HepG2 (cell line): ENCODE measurements around the gene KRTAP10-5. TPM values are rescaled to one million over a fixed set of nuclear protein-coding genes. Genes with fewer than 3 reads are reported as not detected.

Experiments
- GLI4 ChIP-seq: sonication (generic); formaldehyde crosslinking; IDR thresholded peaks from 2 replicates; pipeline ENCODE4 v1.5.1; 2020; ENCODE audit warnings: missing genetic modification reagents, mild to moderate bottlenecking, moderate library complexity, borderline replicate concordance
- GMEB1 ChIP-seq: sonication (generic); formaldehyde crosslinking; IDR thresholded peaks from 2 replicates; pipeline ENCODE4 v1.5.1; 2020; ENCODE audit warnings: missing genetic modification reagents, mild to moderate bottlenecking, borderline replicate concordance
- HNRNPUL1 ChIP-seq: fragments of 200-400 bp; formaldehyde crosslinking; IDR thresholded peaks from 2 replicates; pipeline ENCODE4 v1.6.1; 2017; ENCODE audit warnings: low read depth, mild to moderate bottlenecking, low read length, moderate library complexity
- MXI1 ChIP-seq: IDR thresholded peaks from 3 replicates; pipeline ENCODE4 v1.6.1; 2012; ENCODE audit warnings: low read depth, low read length, inconsistent platforms, borderline replicate concordance
- NFYB ChIP-seq: sonication (generic); formaldehyde crosslinking; IDR thresholded peaks from 2 replicates; pipeline ENCODE4 v1.4.0; 2020; ENCODE audit warnings: missing genetic modification reagents
- SMARCE1 ChIP-seq: fragments of 450-650 bp; IDR thresholded peaks from 2 replicates; pipeline ENCODE4 v1.6.1; 2017; ENCODE audit warnings: borderline replicate concordance
- SP2 ChIP-seq: sonication (generic); formaldehyde crosslinking; IDR thresholded peaks from 2 replicates; pipeline ENCODE4 v1.5.1; 2020; ENCODE audit warnings: mild to moderate bottlenecking, missing genetic modification reagents
- ZFP82 ChIP-seq: sonication (generic); formaldehyde crosslinking; IDR thresholded peaks from 2 replicates; pipeline ENCODE4 v1.5.1; 2020; ENCODE audit warnings: mild to moderate bottlenecking, missing genetic modification reagents, borderline replicate concordance
- ZNF234 ChIP-seq: sonication (generic); formaldehyde crosslinking; conservative IDR thresholded peaks from 2 replicates; pipeline ENCODE4 v1.5.1; 2020; ENCODE audit warnings: mild to moderate bottlenecking, missing genetic modification reagents
- polyA plus RNA-seq, 8 experiments: library from polyadenylated mRNA; depleted of rRNA in 3 of 8; stranded (reverse) in 7 of 8; unstranded in 1 of 8; fragments of >200 nt; fragmentation: Illumina TruSeq in 4 of 8; extraction: Trizol in 4 of 8; gene quantifications; 2 replicates each; pipeline versions ENCODE4 v1.2.1 to v1.2.3, GENCODE V29; 2011 to 2016; ENCODE audit warnings: low read depth in 4 of 8, missing spikeins in 1 of 8, mixed read lengths in 1 of 8; ENCODE audit not compliant: insufficient read depth in 1 of 8
- total RNA-seq, 5 experiments: library from RNA; depleted of rRNA; stranded (reverse); fragments of >200 nt; fragmentation: Illumina TruSeq; extraction: Trizol; gene quantifications; 2 replicates each; pipeline ENCODE4 v1.2.3, GENCODE V29; 2016; ENCODE audit warnings: low read depth in 1 of 5
- TF ChIP-seq, protein P1 (sequence below): sonication (generic); formaldehyde crosslinking; IDR thresholded peaks from 2 replicates; pipeline ENCODE4 v1.4.0; 2020; ENCODE audit warnings: mild to moderate bottlenecking, missing genetic modification reagents
- TF ChIP-seq, protein P2 (sequence below): sonication (generic); formaldehyde crosslinking; IDR thresholded peaks from 2 replicates; pipeline ENCODE4 v1.5.1; 2020; ENCODE audit warnings: missing genetic modification reagents, mild to moderate bottlenecking, borderline replicate concordance
- TF ChIP-seq, protein P3 (sequence below): IDR thresholded peaks from 2 replicates; pipeline ENCODE4 v1.6.1; 2016; ENCODE audit warnings: missing compliant biosample characterization, missing genetic modification reagents, borderline replicate concordance
- TF ChIP-seq, protein P4 (sequence below): IDR thresholded peaks from 2 replicates; pipeline ENCODE4 v1.6.1; 2016; ENCODE audit warnings: low read depth, missing genetic modification reagents, missing compliant biosample characterization
- TF ChIP-seq, protein P5 (sequence below): IDR thresholded peaks from 2 replicates; pipeline ENCODE4 v1.6.1; 2016

The KRTAP10-5 gene
- total and polyA plus RNA-seq, 2 of the 13 experiments (the other 11 are each of a cell fraction or from before 2014, with no cell fraction given) = not detected

DNA sequence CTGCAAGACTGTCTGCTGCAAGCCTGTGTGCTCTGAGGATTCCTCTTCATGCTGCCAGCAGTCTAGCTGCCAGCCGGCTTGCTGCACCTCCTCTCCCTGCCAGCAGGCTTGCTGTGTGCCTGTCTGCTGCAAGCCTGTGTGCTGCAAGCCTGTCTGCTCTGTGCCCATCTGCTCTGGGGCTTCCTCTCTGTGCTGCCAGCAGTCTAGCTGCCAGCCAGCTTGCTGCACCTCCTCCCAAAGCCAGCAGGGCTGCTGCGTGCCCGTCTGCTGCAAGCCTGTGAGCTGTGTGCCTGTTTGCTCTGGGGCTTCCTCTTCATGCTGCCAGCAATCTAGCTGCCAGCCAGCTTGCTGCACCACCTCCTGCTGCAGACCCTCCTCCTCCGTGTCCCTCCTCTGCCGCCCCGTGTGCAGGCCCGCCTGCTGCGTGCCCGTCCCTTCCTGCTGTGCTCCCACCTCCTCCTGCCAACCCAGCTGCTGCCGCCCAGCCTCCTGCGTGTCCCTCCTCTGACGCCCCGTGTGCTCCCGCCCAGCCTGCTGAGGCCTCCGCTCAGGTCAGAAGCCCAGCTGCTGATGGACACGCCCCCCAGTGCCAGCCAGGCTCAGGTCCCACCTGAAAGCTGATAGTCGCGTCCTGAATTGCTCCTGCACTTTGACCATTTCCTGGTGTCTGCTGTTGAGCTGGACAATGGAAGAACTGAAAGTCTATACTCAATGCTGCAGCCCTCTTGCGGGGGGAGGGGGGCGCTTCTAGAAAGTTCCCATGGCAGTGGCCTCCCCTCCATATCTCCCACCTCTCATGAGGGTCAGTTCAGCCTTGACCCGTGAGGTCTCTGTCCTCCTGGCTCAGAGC lies 5.7 kb downstream of the KRTAP10-5 start (continued):
- TF ChIP-seq, protein P1, sequence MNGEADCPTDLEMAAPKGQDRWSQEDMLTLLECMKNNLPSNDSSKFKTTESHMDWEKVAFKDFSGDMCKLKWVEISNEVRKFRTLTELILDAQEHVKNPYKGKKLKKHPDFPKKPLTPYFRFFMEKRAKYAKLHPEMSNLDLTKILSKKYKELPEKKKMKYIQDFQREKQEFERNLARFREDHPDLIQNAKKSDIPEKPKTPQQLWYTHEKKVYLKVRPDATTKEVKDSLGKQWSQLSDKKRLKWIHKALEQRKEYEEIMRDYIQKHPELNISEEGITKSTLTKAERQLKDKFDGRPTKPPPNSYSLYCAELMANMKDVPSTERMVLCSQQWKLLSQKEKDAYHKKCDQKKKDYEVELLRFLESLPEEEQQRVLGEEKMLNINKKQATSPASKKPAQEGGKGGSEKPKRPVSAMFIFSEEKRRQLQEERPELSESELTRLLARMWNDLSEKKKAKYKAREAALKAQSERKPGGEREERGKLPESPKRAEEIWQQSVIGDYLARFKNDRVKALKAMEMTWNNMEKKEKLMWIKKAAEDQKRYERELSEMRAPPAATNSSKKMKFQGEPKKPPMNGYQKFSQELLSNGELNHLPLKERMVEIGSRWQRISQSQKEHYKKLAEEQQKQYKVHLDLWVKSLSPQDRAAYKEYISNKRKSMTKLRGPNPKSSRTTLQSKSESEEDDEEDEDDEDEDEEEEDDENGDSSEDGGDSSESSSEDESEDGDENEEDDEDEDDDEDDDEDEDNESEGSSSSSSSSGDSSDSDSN (CRISPR knock-in tag) = 0 out of 2 replicates have a peak, but pooled peaks have one; percentile 25
- TF ChIP-seq GMEB1 (CRISPR knock-in tag) (peak; percentile 56; the same call in 1 of the 2 replicates), NFYB (CRISPR knock-in tag) (no peak), MXI1 (0 out of 3 replicates have a peak, but pooled peaks have one; percentile 58), GLI4 (CRISPR knock-in tag) (0 out of 2 replicates have a peak, but pooled peaks have one; percentile 57), HNRNPUL1 (no peak), SMARCE1 (no peak), SP2 (CRISPR knock-in tag) (no peak), ZFP82 (CRISPR knock-in tag) (no peak), ZNF234 (CRISPR knock-in tag) (no peak)
- TF ChIP-seq, protein P2, sequence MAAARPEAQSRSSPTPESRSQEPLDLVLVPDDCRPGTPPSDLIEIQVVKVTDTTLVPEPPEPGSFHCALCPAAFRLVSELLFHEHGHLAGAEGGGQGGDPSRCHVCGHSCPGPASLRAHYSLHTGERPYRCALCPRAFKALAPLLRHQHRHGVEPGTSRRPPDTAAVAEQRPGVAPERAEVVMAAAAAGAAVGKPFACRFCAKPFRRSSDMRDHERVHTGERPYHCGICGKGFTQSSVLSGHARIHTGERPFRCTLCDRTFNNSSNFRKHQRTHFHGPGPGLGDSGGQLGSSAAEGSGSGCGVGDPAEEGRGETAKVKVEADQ (CRISPR knock-in tag) = no peak
- TF ChIP-seq, protein P3, sequence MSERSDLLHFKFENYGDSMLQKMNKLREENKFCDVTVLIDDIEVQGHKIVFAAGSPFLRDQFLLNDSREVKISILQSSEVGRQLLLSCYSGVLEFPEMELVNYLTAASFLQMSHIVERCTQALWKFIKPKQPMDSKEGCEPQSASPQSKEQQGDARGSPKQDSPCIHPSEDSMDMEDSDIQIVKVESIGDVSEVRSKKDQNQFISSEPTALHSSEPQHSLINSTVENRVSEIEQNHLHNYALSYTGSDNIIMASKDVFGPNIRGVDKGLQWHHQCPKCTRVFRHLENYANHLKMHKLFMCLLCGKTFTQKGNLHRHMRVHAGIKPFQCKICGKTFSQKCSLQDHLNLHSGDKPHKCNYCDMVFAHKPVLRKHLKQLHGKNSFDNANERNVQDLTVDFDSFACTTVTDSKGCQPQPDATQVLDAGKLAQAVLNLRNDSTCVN (CRISPR knock-in tag) = no peak
- TF ChIP-seq, protein P4, sequence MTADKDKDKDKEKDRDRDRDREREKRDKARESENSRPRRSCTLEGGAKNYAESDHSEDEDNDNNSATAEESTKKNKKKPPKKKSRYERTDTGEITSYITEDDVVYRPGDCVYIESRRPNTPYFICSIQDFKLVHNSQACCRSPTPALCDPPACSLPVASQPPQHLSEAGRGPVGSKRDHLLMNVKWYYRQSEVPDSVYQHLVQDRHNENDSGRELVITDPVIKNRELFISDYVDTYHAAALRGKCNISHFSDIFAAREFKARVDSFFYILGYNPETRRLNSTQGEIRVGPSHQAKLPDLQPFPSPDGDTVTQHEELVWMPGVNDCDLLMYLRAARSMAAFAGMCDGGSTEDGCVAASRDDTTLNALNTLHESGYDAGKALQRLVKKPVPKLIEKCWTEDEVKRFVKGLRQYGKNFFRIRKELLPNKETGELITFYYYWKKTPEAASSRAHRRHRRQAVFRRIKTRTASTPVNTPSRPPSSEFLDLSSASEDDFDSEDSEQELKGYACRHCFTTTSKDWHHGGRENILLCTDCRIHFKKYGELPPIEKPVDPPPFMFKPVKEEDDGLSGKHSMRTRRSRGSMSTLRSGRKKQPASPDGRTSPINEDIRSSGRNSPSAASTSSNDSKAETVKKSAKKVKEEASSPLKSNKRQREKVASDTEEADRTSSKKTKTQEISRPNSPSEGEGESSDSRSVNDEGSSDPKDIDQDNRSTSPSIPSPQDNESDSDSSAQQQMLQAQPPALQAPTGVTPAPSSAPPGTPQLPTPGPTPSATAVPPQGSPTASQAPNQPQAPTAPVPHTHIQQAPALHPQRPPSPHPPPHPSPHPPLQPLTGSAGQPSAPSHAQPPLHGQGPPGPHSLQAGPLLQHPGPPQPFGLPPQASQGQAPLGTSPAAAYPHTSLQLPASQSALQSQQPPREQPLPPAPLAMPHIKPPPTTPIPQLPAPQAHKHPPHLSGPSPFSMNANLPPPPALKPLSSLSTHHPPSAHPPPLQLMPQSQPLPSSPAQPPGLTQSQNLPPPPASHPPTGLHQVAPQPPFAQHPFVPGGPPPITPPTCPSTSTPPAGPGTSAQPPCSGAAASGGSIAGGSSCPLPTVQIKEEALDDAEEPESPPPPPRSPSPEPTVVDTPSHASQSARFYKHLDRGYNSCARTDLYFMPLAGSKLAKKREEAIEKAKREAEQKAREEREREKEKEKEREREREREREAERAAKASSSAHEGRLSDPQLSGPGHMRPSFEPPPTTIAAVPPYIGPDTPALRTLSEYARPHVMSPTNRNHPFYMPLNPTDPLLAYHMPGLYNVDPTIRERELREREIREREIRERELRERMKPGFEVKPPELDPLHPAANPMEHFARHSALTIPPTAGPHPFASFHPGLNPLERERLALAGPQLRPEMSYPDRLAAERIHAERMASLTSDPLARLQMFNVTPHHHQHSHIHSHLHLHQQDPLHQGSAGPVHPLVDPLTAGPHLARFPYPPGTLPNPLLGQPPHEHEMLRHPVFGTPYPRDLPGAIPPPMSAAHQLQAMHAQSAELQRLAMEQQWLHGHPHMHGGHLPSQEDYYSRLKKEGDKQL = no peak
- TF ChIP-seq, protein P5, sequence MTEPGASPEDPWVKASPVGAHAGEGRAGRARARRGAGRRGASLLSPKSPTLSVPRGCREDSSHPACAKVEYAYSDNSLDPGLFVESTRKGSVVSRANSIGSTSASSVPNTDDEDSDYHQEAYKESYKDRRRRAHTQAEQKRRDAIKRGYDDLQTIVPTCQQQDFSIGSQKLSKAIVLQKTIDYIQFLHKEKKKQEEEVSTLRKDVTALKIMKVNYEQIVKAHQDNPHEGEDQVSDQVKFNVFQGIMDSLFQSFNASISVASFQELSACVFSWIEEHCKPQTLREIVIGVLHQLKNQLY (CRISPR knock-in tag) = 0 out of 2 replicates have a peak, but pooled peaks have one; percentile 37
